ENCODE measurements around the gene PDK1. TPM values are rescaled to one million over a fixed set of nuclear protein-coding genes. Genes with fewer than 3 reads are reported as not detected.
A peak's percentile ranks its signal among the peaks of the same experiment; 100 is the strongest.
"Not testable (repeated sequence)": the region's sequence is repeated elsewhere in the genome, so short reads cannot be mapped to it uniquely, and the experiment has no call there.

PDK1 gene
- total RNA-seq, 1 experiment from 2014 or later: 39.2 TPM

- in situ Hi-C loops (cut with HindIII; ENCODE audit: low pct_unique_long_range_greater_than_20kb, low sequenced_read_pairs): no loop called here
- DNase-seq (ENCODE audit: low read depth): no peak
These were observed 30.5 kb downstream of the PDK1 start for GRCh38 chr2:172586245-172586891.

GRCh38 chr2:172587231-172587630 is 31.3 kb downstream of the PDK1 start:
- DNase-seq (ENCODE audit: low read depth); in situ Hi-C loops (cut with HindIII; ENCODE audit: low pct_unique_long_range_greater_than_20kb, low sequenced_read_pairs): not testable (repeated sequence)

GRCh38 chr2:172588931-172589330 is 33.0 kb downstream of the PDK1 start:
- in situ Hi-C loops (cut with HindIII; ENCODE audit: low pct_unique_long_range_greater_than_20kb, low sequenced_read_pairs): no loop called here
- DNase-seq (ENCODE audit: low read depth): peak; percentile 69

- in situ Hi-C loops (cut with HindIII; ENCODE audit: low pct_unique_long_range_greater_than_20kb, low sequenced_read_pairs): loop anchor here (10.0 kb wide), 1 partner anchor 73 kb away; no protein-coding TSS in a partner anchor
- not testable (repeated sequence) for DNase-seq (ENCODE audit: low read depth)
These were observed 35.5 kb downstream of the PDK1 start for GRCh38 chr2:172591386-172591785.

GRCh38 chr2:172592190-172592589 is 36.3 kb downstream of the PDK1 start:
- not testable (repeated sequence) for DNase-seq (ENCODE audit: low read depth)
- in situ Hi-C loops (cut with HindIII; ENCODE audit: low pct_unique_long_range_greater_than_20kb, low sequenced_read_pairs): loop anchor here (10.0 kb wide), 1 partner anchor 73 kb away; no protein-coding TSS in a partner anchor

GRCh38 chr2:172596776-172597175 is 40.9 kb downstream of the PDK1 start:
- no peak for DNase-seq (ENCODE audit: low read depth)
- in situ Hi-C loops (cut with HindIII; ENCODE audit: low pct_unique_long_range_greater_than_20kb, low sequenced_read_pairs): loop anchor here (10.0 kb wide), 1 partner anchor 68 kb away; no protein-coding TSS in a partner anchor

GRCh38 chr2:172597176-172597842 is 41.4 kb downstream of the PDK1 start:
- no peak for DNase-seq (ENCODE audit: low read depth)
- in situ Hi-C loops (cut with HindIII; ENCODE audit: low pct_unique_long_range_greater_than_20kb, low sequenced_read_pairs): loop anchor here (10.0 kb wide), 1 partner anchor 67 kb away; no protein-coding TSS in a partner anchor

GRCh38 chr2:172599947-172600346 is 44.1 kb downstream of the PDK1 start:
- in situ Hi-C loops (cut with HindIII; ENCODE audit: low pct_unique_long_range_greater_than_20kb, low sequenced_read_pairs): loop anchor here (10.0 kb wide), 1 partner anchor 65 kb away; no protein-coding TSS in a partner anchor

GRCh38 chr2:172600557-172601008 is 44.7 kb downstream of the PDK1 start:
- DNase-seq (ENCODE audit: low read depth): no peak
- in situ Hi-C loops (cut with HindIII; ENCODE audit: low pct_unique_long_range_greater_than_20kb, low sequenced_read_pairs): no loop called here

More at GRCh38 chr2:172599947-172600346, 44.1 kb downstream of the PDK1 start:
- no peak for DNase-seq (ENCODE audit: low read depth)

GRCh38 chr2:172606285-172606684 is 50.4 kb downstream of the PDK1 start:
- no peak for DNase-seq (ENCODE audit: low read depth)
- in situ Hi-C loops (cut with HindIII; ENCODE audit: low pct_unique_long_range_greater_than_20kb, low sequenced_read_pairs): no loop called here

GRCh38 chr2:172607379-172607928 is 51.6 kb downstream of the PDK1 start:
- in situ Hi-C loops (cut with HindIII; ENCODE audit: low pct_unique_long_range_greater_than_20kb, low sequenced_read_pairs): no loop called here
- DNase-seq (ENCODE audit: low read depth): no peak

GRCh38 chr2:172609488-172609887 is 53.6 kb downstream of the PDK1 start:
- in situ Hi-C loops (cut with HindIII; ENCODE audit: low pct_unique_long_range_greater_than_20kb, low sequenced_read_pairs): no loop called here
- DNase-seq (ENCODE audit: low read depth): no peak

GRCh38 chr2:172612051-172612450 is 56.2 kb downstream of the PDK1 start:
- in situ Hi-C loops (cut with HindIII; ENCODE audit: low pct_unique_long_range_greater_than_20kb, low sequenced_read_pairs): no loop called here
- no peak for DNase-seq (ENCODE audit: low read depth)

- no peak for DNase-seq (ENCODE audit: low read depth)
- in situ Hi-C loops (cut with HindIII; ENCODE audit: low pct_unique_long_range_greater_than_20kb, low sequenced_read_pairs): no loop called here
These were observed 57.1 kb downstream of the PDK1 start for GRCh38 chr2:172613040-172613439.

- in situ Hi-C loops (cut with HindIII; ENCODE audit: low pct_unique_long_range_greater_than_20kb, low sequenced_read_pairs): no loop called here
- DNase-seq (ENCODE audit: low read depth): no peak
These were observed 57.8 kb downstream of the PDK1 start for GRCh38 chr2:172613615-172614231.

- in situ Hi-C loops (cut with HindIII; ENCODE audit: low pct_unique_long_range_greater_than_20kb, low sequenced_read_pairs): no loop called here
- DNase-seq (ENCODE audit: low read depth): no peak
These were observed 59.0 kb downstream of the PDK1 start for GRCh38 chr2:172614932-172615331.

- in situ Hi-C loops (cut with HindIII; ENCODE audit: low pct_unique_long_range_greater_than_20kb, low sequenced_read_pairs): no loop called here
- no peak for DNase-seq (ENCODE audit: low read depth)
These were observed 59.9 kb downstream of the PDK1 start for GRCh38 chr2:172615727-172616261.

- DNase-seq (ENCODE audit: low read depth): no peak
- in situ Hi-C loops (cut with HindIII; ENCODE audit: low pct_unique_long_range_greater_than_20kb, low sequenced_read_pairs): no loop called here
These were observed 61.2 kb downstream of the PDK1 start for GRCh38 chr2:172617115-172617514.

Data from Caki2 (cell line).